GM19099 (cell line): ENCODE results near the gene SRRM5.

Experiments used
- POLR2A ChIP-seq: IDR thresholded peaks from 3 replicates; pipeline ENCODE4 v1.6.1; 2011; ENCODE audit warnings: low read depth; ENCODE audit not compliant: insufficient read length; ENCODE audit errors: extremely low read depth

Gene SRRM5

GRCh38 chr19:43584484-43584883 is 27.4 kb upstream of the SRRM5 start:
- TF ChIP-seq POLR2A, result no peak

GRCh38 chr19:43586346-43586745 is 25.5 kb upstream of the SRRM5 start:
- TF ChIP-seq POLR2A, result no peak

- no peak for TF ChIP-seq POLR2A
Observed at GRCh38 chr19:43589277-43589676, 22.6 kb upstream of the SRRM5 start.

- TF ChIP-seq POLR2A, result no peak
Observed at GRCh38 chr19:43589678-43590077, 22.2 kb upstream of the SRRM5 start.

- TF ChIP-seq POLR2A, result no peak
Observed at GRCh38 chr19:43591904-43592772, 19.8 kb upstream of the SRRM5 start.

- no peak for TF ChIP-seq POLR2A
Observed at GRCh38 chr19:43592800-43593350, 19.0 kb upstream of the SRRM5 start.

GRCh38 chr19:43594081-43594697 is 17.7 kb upstream of the SRRM5 start:
- TF ChIP-seq POLR2A, result no peak

GRCh38 chr19:43594710-43595604 is 16.9 kb upstream of the SRRM5 start:
- TF ChIP-seq POLR2A, result peak; percentile 27

GRCh38 chr19:43595605-43595998 is 16.3 kb upstream of the SRRM5 start:
- TF ChIP-seq POLR2A, result no peak

GRCh38 chr19:43595999-43596841 is 15.7 kb upstream of the SRRM5 start, which contains the start of the genes IRGQ and ZNF576:
Gene IRGQ, minus strand, starts transcription at chr19:43596134. Its CDS starts 796 bp downstream, at chr19:43595338.
Gene ZNF576, plus strand, starts transcription at chr19:43596595. Its CDS starts 514 bp downstream, at chr19:43597109.
- TF ChIP-seq POLR2A, result peak; percentile 72

GRCh38 chr19:43596842-43597461 is 14.9 kb upstream of the SRRM5 start:
- no peak for TF ChIP-seq POLR2A

GRCh38 chr19:43597876-43598275 is 14.0 kb upstream of the SRRM5 start:
- TF ChIP-seq POLR2A, result no peak

- TF ChIP-seq POLR2A, result no peak
Observed at GRCh38 chr19:43598445-43599240, 13.2 kb upstream of the SRRM5 start.
